ENCODE data around the gene KRT13. TPM values are rescaled to one million over a fixed set of nuclear protein-coding genes. Genes with fewer than 3 reads are reported as not detected.

The KRT13 gene
- total and polyA plus RNA-seq, 9 of the 15 experiments (the other 6 are each of a cell fraction or from before 2014, with no cell fraction given) = 0.11 to 1.1 (median 0.24) TPM; not detected in 3

- TF ChIP-seq, protein P1, sequence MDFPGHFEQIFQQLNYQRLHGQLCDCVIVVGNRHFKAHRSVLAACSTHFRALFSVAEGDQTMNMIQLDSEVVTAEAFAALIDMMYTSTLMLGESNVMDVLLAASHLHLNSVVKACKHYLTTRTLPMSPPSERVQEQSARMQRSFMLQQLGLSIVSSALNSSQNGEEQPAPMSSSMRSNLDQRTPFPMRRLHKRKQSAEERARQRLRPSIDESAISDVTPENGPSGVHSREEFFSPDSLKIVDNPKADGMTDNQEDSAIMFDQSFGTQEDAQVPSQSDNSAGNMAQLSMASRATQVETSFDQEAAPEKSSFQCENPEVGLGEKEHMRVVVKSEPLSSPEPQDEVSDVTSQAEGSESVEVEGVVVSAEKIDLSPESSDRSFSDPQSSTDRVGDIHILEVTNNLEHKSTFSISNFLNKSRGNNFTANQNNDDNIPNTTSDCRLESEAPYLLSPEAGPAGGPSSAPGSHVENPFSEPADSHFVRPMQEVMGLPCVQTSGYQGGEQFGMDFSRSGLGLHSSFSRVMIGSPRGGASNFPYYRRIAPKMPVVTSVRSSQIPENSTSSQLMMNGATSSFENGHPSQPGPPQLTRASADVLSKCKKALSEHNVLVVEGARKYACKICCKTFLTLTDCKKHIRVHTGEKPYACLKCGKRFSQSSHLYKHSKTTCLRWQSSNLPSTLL (IDR thresholded peaks at IDR 0.05) = no peak
Observed at GRCh38 chr17:41538565-41538991, 33.2 kb upstream of the KRT13 start (continued).

DNA sequence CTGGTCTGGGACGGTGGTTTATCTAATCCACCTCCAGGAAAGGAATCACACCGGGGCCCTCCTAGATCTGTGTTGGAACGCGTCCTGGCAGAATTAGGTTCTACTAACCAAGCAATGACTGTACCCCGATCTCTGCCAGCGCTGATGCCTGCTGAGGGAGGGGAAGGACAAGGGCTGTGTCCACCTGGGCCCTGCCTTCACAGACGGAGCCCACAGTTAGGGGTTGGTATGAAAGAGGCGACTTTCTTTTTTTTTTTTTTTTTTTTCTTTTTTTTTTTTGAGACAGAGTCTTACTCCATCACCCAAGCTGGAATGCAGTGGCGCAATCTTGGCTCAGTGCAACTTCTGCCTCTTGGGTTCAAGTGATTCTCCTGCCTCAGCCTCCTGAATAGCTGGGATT lies 32.6 kb upstream of the KRT13 start:
- Histone ChIP-seq H3K36me3 (ENCODE audit: control insufficient read depth, insufficient read depth, low read length) (no peaks in the 10 kb centered on the region), H3K9ac (ENCODE audit: insufficient read depth in 1 of 2, low read depth in 2 of 2, low read length in 2 of 2) (no peak overlapping the region; a peak in 1 of 4 replicates), H3K27ac (ENCODE audit: extremely low read depth, low read depth, low read length) (no peak overlapping the region), H2AFZ (ENCODE audit: low read depth, low read length) (no peak overlapping the region; the same call in 1 of the 2 replicates), H3K4me1 (replicated peaks in 1 of 2; ENCODE audit: control insufficient read depth in 2 of 2, insufficient read depth in 2 of 2, low read length in 2 of 2) (peaks cover 17 to 23% of the 10 kb centered on the region in 2 experiments), H3K9me3 (replicated peaks; ENCODE audit: control insufficient read depth, insufficient read depth, low read depth, low read length) (no peaks in the 10 kb centered on the region), H3K9me1 (ENCODE audit: control insufficient read depth, insufficient read depth, low read length) (no peaks in the 10 kb centered on the region), H3K27me3 (ENCODE audit: control insufficient read depth in 2 of 2, insufficient read depth in 2 of 2, low read length in 2 of 2) (no peaks in the 10 kb centered on the region), H3K4me2 (ENCODE audit: insufficient read depth, low read length) (no peak overlapping the region), H4K20me1 (replicated peaks; ENCODE audit: control insufficient read depth, insufficient read depth, low read length) (no peaks in the 10 kb centered on the region), H3K79me2 (ENCODE audit: control insufficient read depth, insufficient read depth, low read length) (no peaks in the 10 kb centered on the region), H3K4me3 (no peak overlapping the region)
- in situ Hi-C loops (cut with MboI) (no loop called here), intact Hi-C loops (cut with micrococcal nuclease) (no loop called here)
- no peak for TF ChIP-seq HCFC1 (IDR thresholded peaks at IDR 0.05; ENCODE audit: low read depth, low read length)
- no TSS peak for BruUV-seq (replicated peaks)
- DNase-seq (ENCODE audit: extremely low read depth in 1 of 4, low spot score in 3 of 4) (no peak), ATAC-seq (no peak), FAIRE-seq (no peak)
- POLR2A ChIA-PET = interaction anchor here (1.6 kb wide), 1 partner anchor 10 kb away, joined by 6 read pairs; the partner anchor contains the start of gene KRT19
- CTCF ChIA-PET (ENCODE audit: low intra/inter-chr PET ratio) = no interaction called here
- 68% methylated on average over 5 of the region's 9 CpGs for WGBS (ENCODE audit: insufficient coverage, low coverage, missing lambda C conversion rate)
